Smooth muscle cell of the pulmonary artery (primary cell): ENCODE data around the gene MFSD8. TPM values are rescaled to one million over a fixed set of nuclear protein-coding genes. Genes with fewer than 3 reads are reported as not detected.

Experiments used
- total RNA-seq: library from RNA; depleted of rRNA; stranded (reverse); fragments of >200 nt; gene quantifications from 2 replicates; pipeline ENCODE4 v1.2.3, GENCODE V29; 2014

Gene MFSD8
- 13.7 and 16.4 TPM in 2 replicates for total RNA-seq

GRCh38 chr4:127965062-127965802 lies at the start of gene MFSD8, which contains the start of gene ABHD18:
MFSD8 (minus strand) TSS chr4:127965173; CDS start chr4:127965133, 40 bp downstream.
ABHD18 (plus strand) TSS chr4:127965406; CDS start chr4:127982956, 17,550 bp downstream.

GRCh38 chr4:127880763-127881562 lies 84.0 kb downstream of the MFSD8 start, which contains the start of gene PLK4:
PLK4 (plus strand) TSS chr4:127880893; CDS start chr4:127881135, 242 bp downstream.

Other genes with a start within 250 kb of the MFSD8 start
- not detected in 2 replicates for gene SLC25A31, start 234.8 kb downstream of the MFSD8 start, total RNA-seq
- gene HSPA4L, start 182.9 kb downstream of the MFSD8 start, total RNA-seq, result 11.3 and 17.0 TPM in 2 replicates
- 2.4 and 4.4 TPM in 2 replicates for gene PLK4, start 84.3 kb downstream of the MFSD8 start, total RNA-seq
- 5.6 and 6.7 TPM in 2 replicates for gene ABHD18, start 233 bp upstream of the MFSD8 start, total RNA-seq
- gene LARP1B, start 96.1 kb upstream of the MFSD8 start, total RNA-seq, result 17.2 and 18.9 TPM in 2 replicates